GM19238 (cell line): ENCODE data around the gene COMMD6.
"Not testable (repeated sequence)": the region's sequence is repeated elsewhere in the genome, so short reads cannot be mapped to it uniquely, and the experiment has no call there.

Experiments used
- DNase-seq: peaks from one replicate; pipeline ENCODE4 v3.0.0; 2011; ENCODE audit warnings: low spot score; ENCODE audit not compliant: insufficient read length

Gene COMMD6

DNA sequence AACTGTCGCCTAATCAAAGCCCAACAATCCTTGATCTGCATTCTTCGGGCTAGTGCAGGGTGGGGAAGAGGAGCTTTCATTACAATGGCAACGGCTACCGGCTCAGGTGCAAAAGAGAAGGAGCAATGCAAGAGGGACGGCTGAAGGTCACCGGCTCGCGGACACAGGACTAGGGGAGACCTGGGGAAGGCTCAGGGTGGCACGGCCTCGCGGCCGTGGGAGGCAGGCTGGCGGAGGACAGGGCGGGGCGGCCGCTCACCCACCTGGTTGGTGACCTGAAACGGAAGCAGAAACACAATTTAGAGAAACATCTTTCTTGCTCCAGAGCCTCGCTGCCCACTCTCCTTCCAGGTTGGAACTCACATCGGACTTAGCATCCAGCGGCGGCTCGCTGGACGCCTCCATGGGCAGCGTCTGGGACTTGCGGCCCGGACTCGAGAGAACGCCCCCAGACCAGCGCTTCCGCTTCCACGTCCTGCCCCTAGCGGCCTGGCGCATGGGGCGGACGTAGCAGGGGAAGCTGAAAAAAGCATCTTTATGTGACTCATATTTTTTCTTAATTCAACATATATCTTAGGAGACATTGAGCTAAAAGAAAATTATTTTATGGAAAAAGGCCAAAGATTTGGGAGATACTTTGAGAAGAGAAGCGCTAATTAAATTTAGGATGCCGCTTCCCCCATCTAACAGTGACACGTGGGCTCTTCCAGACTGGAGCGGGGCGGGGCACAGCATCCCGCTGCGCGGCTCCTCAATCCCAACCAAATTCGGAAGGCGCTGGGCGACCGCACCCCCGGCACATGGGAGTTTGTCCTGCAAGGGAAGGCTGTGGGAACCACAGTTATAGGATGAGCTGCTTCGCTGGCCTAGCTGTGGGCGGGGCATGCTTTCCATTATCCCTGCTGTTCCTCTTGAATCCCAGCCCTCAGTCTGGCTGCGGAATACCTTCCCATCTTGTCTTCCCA is at the start of gene COMMD6:
TSS of gene COMMD6 (minus strand) at position 441 of the 965 bp plus-strand sequence. CDS start at position 405, 36 bp downstream.
- DNase-seq, result peak; percentile 89

DNA sequence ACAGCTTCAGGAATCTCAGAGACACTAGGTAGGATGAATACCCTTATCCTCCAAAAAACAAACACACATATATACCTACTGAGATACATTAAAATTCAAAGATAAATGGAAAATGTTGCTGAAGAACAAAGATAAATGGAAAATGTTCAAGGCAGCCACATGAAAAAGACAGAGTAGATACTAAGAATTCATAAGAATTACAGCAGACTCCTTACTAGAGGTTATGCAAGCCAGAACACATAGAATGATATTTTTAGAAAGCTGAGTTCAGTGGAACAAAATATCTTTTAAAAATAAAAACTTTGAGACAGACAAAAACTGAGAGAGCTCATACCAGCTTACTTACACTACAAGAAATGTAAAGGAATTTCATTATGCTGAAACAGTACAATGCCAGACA is 47.5 kb upstream of the COMMD6 start:
- DNase-seq, result no peak

DNA sequence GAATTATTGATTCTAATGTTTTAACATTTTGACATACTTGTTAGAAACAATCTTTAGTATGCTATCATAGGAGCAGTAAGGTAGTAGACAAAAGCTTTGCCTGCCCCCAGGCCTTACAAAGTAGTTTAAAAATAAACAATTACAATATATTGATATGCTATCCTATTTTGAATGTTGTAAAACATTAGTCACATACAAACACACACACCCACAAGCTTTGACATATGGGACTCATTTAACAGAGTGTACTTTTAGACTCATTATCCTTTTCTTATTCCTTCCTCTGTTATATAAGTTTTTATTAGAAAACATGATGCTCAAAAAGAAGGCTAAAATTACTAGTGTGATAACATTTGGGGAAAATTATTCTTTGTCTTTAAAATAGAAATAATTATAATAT is 45.5 kb upstream of the COMMD6 start:
- DNase-seq, result no peak

DNA sequence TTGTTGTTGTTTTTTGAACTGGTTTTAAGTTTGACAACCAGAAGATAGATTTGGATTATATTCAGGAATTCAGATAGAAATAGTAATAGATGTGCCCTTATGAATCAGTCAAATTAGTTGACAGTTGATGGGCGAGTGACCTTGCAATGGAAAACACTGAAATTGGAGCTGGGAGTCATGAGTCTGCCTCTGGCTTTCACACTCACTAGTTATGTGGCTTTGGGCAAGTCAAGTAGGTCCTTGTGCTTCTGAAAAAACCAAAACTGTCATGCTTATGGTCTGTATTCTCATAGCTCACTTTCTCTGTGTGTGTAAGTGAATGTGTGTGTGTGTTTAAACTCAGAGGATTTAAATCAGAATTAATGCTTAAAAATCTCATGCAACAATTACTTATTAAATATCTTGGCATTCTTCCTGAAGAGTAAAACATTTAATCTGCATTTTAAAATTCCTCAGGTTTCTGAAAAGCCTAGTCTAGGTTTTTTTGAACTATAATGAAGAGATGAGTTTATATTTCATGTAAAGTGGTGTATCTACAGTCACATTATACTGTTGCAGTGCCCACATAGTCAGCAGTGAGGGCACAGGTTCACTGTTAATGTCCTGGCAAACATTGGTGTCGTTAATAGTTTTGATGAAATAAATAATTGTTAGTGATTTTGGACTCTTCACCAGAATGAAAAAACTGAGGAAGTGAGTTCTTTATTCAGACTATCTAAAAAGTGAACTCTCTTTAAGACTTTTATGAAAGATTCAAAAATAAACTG is 44.4 kb upstream of the COMMD6 start:
- no peak for DNase-seq

DNA sequence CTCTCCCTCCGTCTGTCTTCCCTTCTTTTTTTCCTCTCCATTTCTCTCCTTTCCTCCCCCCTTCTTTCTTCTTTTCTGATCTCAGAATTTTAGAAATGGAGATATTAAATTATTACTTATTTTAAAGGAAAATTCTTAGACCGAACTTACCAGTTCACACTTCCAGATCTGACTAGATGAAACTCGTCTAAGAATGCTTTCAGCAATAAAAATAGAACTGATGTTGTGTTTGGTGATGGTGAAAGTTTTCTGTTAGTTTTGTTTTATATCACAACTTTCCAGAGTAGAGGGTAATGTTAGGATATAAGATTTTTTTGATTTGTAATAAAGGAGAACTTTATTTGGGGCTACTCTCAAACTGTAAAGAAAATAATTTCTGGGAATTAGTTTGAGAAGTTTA is 41.9 kb upstream of the COMMD6 start:
- DNase-seq, result no peak

DNA sequence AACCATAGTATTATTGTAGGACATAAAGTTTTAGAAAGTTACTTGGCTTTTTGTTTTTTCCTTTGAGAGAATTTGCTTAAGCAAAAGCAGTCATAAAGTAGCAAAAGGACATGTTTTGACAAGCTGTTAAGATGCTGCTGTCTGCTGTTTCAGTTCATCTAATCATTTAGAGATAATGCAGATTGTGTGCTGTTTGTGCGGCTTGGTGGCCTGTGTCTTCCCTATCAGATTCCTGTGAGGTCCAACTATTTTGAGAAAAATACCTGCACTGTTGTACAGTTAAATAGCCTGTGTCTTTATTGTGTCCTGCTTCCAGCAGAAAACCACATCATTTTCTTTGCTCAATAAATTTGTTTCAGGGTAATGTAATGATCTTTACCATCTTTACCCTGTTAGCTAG is 31.9 kb upstream of the COMMD6 start:
- DNase-seq, result no peak

DNA sequence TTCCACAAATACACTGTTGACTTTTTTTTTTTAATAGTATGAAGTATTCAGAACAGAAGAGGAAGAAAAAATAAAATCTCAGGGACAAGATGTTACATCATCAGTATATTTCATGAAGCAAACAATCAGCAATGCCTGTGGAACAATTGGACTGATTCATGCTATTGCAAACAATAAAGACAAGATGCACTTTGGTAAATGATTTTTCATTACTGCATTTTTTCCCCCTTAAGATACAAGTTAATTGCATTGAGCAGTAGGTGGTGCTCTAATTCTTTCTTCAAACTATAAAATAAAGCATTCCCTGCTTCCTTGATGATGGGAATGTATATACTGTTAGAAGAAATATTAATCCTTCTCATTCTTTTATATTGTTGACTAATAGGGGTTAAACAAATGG is 29.0 kb upstream of the COMMD6 start:
- no peak for DNase-seq

DNA sequence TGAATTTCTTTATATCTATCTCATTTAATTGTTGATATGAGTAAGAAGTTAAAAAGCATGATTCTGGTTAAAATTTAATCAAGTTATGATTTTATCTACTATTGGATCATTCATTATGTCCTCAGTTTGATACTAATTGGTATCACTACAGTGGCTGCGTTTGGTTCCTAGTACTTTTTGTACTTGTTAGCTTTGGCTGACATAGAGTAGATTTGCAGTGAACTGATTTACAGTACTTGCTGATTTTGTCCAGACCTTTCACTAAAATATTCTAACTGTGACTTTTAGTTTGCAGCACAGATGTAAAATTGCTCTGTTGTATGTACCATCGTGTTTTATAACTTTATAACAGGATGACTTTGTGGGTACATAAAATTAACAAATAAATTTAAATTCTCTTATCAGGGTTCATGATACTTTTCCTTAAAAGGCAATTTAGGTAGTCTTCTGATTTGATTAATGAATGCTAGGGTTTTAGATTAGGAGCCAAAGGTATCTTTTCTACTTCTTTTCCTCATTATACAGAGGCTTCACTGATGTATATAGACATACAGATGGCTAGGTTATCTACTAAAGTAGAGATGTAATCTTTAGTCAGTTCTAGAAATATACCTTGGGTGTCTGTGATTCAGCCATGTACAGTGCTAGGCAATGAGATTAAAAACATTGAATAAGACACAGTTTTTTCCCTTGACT is 20.7 kb upstream of the COMMD6 start:
- no peak for DNase-seq

DNA sequence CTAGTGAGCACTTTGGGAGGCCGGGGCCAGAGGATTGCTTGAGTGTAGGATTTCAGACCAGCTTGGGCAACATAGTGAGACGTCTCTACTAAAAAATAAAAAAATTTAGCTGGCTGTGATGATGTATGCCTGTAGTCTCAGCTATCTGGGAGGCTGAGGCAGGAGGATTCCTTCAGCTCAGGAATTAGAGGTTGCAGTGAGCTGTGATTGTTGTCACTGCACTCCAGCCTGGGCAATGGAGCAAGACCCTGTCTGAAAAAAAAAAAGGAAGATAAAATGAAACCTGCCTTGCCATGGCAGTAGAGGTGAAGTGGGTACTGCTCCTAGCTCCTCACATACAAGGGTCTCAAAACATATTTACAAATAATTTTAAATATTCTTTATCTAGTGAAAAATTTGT is 19.3 kb upstream of the COMMD6 start:
- DNase-seq, result no peak

DNA sequence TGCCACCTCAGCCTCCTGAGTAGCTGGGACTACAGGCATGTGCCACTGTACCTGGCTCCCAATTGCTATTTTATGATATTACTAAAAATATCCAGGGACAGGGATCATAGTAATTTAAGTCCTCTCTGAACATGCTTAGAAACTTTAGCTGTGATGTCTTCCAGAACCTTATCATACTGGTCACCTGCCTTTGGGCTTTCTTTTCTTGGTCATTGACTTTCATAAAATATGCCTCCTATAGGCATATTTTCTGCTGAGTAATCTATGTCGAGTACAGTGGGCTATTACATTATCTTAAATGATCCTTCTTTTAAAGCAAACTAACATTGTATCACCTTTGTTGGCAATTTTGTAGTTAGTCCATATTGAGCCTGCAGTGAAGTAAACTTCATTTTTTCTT is 18.2 kb upstream of the COMMD6 start:
- DNase-seq, result no peak

DNA sequence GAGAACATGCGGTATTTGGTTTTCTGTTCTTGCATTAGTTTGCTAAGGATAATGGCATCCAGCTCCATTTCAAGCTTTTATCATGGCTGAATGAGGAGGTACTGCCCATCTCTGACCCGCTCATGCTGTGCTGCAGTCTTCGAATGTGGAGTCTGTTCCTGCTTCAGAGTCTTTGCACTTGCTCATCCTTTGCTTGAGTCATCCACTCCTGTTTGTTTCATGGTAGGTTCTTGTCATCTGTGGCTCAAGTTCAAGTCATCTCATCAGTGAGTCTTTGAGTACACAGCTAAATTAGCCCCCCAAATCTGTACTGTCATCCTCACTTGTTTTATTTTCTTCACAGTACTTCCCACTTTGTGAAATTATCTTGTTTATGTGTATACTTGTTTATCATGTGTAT is 17.3 kb upstream of the COMMD6 start:
- DNase-seq, result no peak

DNA sequence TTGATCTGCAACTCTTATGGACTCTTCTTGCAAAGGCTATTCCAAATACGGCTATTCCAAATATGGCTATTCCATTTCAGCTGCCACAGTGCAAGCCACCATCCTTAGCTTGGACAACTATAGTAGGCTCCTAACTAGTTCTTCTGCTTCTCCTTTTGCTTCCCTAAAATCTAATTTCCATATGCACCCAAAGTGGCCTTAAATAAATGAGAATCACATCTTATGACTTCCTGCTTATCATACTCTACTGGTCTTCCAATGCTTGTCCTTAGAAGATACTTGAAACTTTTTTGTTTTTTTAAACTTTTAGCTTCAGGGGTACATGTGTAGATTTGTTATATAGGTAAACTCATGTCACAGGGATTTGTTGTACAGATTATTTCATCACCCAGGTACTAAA is 16.8 kb upstream of the COMMD6 start:
- no peak for DNase-seq

DNA sequence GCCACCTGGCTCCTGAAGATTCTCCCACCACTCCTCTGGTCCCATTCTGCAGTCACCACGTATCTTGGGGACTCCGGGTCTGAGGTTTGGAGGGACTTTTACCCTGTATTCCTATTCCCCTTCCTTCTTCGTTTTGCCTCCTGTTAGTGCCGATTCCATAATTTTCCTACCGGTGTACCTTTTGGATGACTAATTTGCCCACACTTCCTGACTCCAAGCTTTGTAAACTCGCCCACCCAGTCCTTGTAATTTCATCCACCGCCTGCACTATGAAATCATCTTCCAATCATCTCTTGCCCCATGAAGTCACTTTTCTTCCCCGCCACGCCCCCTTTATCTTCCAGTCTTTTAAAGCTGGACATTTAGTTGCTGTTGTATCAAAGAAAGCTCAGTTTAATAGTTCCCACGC is 12.5 kb upstream of the COMMD6 start:
- no peak for DNase-seq

DNA sequence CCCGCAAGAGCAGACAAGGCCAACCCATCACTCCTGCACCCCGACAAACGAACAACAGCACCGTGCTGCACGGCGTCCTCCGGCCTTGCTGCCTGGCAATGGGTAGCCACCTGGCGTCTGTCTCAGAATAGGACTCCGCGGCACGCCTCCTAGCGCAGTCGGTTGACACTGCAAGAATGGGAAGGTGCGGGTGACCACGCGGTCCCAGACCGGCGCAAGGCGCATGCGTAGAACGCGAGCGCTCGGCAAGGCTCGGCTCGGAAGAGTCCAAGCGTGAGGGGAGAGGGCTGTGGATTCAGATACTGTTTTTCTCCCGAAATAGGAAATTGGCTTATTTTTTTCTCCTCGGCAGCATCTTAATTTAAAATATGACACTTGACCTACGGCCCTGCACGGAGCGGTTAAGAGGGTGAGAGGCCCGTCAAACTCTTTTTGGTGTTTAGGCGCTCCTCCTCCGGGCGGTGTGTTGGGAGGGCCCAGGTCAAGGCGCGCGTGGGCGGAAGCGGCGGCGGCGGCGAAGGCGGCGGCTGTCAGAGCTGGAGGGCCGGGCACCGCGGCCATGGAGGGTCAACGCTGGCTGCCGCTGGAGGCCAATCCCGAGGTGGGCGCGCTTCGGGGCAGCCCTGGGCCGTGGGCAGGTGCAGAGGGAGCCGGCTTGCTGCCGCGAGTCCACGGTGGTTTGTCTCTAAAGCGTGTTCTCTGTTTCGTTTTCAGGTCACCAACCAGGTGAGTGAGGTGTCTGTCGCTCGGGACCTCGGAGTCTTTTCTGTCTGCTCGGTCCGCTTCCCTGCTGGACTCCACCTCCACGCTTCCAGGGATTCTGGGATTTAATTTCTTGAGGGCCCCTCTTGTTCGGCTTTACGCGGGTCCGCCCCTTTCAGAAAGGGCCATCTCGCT is 11.9 kb upstream of the COMMD6 start, which contains the start of gene UCHL3:
TSS of gene UCHL3 (plus strand) at position 530 of the 897 bp plus-strand sequence. CDS start at position 560, 30 bp downstream.
- DNase-seq, result peak; percentile 93

DNA sequence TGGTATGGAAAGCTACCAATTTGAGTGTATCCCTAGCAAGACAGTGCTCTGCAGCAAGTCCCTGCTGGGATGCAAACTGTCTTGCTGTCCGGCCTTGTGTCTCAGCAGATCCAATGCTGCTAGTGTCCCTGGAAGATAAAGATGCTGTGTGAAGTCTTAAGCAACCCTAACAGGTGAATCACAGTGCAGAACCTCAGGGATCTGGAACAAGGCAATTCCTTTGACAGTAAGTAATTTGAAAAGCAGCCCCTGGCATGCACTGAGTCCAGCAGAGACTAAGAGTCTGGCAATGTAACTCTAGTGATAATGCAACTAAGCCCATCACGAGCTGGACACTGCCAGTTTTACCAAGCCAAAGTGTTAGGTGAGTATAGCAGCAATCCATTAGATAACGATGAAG is 10.3 kb upstream of the COMMD6 start:
- DNase-seq, result no peak

DNA sequence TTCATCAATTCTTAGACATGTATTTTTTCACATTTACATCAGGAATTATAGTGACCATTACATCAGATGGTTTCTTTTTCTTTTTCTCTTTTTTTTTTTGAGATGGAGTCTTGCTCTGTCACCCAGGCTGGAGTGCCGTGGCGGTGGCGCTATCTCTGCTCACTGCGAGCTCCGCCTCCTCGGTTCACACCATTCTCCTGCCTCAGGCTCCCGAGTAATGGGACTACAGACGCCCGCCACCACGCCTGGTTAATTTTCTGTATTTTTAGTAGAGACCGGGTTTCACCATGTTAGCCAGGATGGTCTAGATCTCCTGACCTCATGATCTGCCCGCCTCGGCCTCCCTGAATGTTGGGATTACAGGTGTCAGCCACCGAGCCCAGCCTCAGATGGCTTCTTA is 7.7 kb upstream of the COMMD6 start:
- not testable (repeated sequence) for DNase-seq

DNA sequence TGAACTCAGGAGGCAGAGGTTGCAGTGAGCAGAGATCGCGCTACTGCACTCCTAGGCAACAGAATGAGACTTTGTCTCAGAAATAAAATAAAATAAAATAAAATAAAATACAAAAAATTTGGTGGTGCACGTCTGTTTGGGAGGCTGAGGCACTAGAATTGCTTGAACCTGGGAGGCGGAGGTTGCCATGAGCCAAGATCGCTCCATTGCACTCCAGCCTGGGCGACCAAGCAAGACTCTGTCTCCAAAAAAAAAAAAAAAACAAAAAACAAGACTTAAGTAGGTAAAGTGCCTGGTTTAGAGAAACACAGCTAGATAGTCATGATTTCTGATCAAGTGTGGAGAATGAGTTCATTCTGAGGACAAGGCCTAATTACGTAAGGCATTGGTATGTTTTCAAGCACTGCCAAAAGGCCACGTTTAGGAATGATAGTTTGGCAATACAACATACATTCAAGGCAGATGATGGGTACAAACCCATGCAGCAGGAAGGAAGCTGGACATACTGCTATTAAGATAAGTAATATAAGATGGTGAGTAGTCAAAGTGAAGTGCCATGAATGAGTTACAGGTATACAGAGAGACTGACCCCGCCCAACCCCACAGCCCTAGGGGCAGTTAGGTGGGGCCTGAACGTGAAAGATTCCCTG is 7.2 kb upstream of the COMMD6 start:
- DNase-seq, result no peak

DNA sequence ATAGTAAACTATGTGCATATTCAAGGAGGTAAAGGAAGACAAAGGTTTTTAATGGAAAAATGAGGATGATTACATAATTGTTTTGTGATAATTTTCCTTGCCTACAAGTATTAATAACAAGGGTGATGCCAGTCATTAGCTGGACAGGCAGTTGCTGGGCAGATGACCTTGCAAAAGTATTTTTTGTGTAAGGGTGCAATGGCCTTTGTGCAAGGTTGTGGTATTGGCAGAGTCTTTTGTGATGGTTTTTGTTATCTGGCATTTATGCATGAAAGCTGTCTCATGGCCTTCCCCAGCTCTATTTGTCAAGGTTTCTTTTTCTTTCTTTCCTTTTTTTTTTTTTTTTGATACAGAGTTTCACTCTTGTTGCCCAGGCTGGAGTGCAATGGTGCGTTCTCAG is 4.3 kb upstream of the COMMD6 start:
- no peak for DNase-seq

DNA sequence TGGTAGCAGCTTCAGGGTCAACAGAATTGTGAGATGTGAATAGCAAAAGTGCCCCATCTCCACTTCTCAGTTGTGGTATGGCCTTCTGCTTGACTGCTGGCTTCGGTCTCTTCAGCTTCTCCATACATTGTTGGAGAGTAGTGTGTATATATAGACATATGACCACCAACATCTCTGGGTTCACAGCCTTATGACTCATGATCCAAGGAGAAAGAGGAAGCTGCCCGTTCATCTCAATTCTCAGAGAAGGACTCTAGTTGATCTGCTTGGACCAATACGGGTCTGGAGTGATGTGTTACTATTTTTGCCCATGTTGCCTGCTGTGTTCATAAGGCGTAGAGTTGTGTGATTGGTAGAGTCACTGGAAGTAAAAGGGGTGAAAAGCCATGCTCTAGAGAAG is 3.6 kb upstream of the COMMD6 start:
- DNase-seq, result no peak

DNA sequence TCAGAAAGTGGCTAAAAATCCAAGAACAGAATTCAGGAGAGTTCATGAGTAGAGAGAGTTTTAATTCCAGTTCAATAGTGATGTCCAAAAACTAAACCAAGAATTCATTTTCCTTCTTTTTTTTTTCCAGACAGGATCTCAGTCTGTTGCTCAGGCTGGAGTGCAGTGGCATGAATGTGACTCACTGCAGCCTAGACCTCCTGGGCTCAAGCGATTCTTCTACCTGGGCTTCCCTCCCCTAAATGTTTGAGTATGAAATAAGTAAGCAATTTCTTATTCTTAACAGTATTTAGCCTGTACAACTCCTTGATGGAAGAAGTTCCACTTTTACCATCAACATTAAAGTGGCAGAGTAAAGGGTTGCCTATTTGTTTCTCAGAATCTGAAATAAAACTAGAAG is 3.8 kb downstream of the COMMD6 start:
- DNase-seq, result no peak
